Measurements from ENCODE around the gene YWHAG. TPM values are rescaled to one million over a fixed set of nuclear protein-coding genes. Genes with fewer than 3 reads are reported as not detected.

YWHAG gene
- total and polyA plus RNA-seq, 9 of the 15 experiments (the other 6 are each of a cell fraction or from before 2014, with no cell fraction given): 30.4 to 246 (median 94.5) TPM

GRCh38 chr7:76294344-76295024 is 64.3 kb downstream of the YWHAG start (continued):
- TF ChIP-seq FOXK2 (conservative IDR thresholded peaks at IDR 0.05 in 1 of 2, IDR thresholded peaks at IDR 0.05 in 1 of 2; ENCODE audit: low read depth in 2 of 2): peak; percentile 40 to 50; a peak in 2 of 4 replicates
- TF ChIP-seq MYNN (IDR thresholded peaks at IDR 0.05): peak; percentile 80
- no peak for TF ChIP-seq MYNN (CRISPR knock-in tag; IDR thresholded peaks at IDR 0.05)
- TF ChIP-seq VEZF1 (CRISPR knock-in tag; IDR thresholded peaks at IDR 0.05): peak; percentile 85
- 0 out of 2 replicates have a peak, but pooled peaks have one; percentile 44 for TF ChIP-seq JUN (IDR thresholded peaks at IDR 0.05; ENCODE audit: borderline replicate concordance, low read depth, low read length)
- no peak for TF ChIP-seq JUN (CRISPR knock-in tag; IDR thresholded peaks at IDR 0.05; ENCODE audit: borderline replicate concordance)
- TF ChIP-seq C11orf30 (IDR thresholded peaks at IDR 0.05; ENCODE audit: low read depth): no peak
- TF ChIP-seq TGIF2 (CRISPR knock-in tag; IDR thresholded peaks at IDR 0.05): 0 out of 2 replicates have a peak, but pooled peaks have one; percentile 31
- 0 out of 2 replicates have a peak, but pooled peaks have one; percentile 50 for TF ChIP-seq ZNF175 (CRISPR knock-in tag; IDR thresholded peaks at IDR 0.05; ENCODE audit: low read depth)
- no peak for TF ChIP-seq NR2C1 (IDR thresholded peaks at IDR 0.05)
- TF ChIP-seq NR2C1 (tag; IDR thresholded peaks at IDR 0.05): peak; percentile 40; the same call in 1 of the 2 replicates
- TF ChIP-seq TFAP4 (CRISPR knock-in tag; IDR thresholded peaks at IDR 0.05; ENCODE audit: borderline replicate concordance): peak; percentile 95
- TF ChIP-seq RBM14 (IDR thresholded peaks at IDR 0.05; ENCODE audit: borderline replicate concordance, insufficient read depth, low read depth, low read length): no peak
- TF ChIP-seq TAF1 (IDR thresholded peaks at IDR 0.05; ENCODE audit: control insufficient read depth, extremely low read depth, insufficient read depth, low read length, severe bottlenecking): peak; percentile 59
- 0 out of 2 replicates have a peak, but pooled peaks have one; percentile 80 for TF ChIP-seq PREB (CRISPR knock-in tag; IDR thresholded peaks at IDR 0.05)
- TF ChIP-seq ATF1 (CRISPR knock-in tag; IDR thresholded peaks at IDR 0.05): no peak
- peak; percentile 85 for TF ChIP-seq ATF1 (tag; IDR thresholded peaks at IDR 0.05)
- no peak for TF ChIP-seq ZNF347 (CRISPR knock-in tag; IDR thresholded peaks at IDR 0.05; ENCODE audit: low read depth)
- 0 out of 2 replicates have a peak, but pooled peaks have one; percentile 43 for TF ChIP-seq ZBTB26 (CRISPR knock-in tag; IDR thresholded peaks at IDR 0.05)
- TF ChIP-seq ZNF668 (CRISPR knock-in tag; IDR thresholded peaks at IDR 0.05): no peak
- TF ChIP-seq HES1 (IDR thresholded peaks at IDR 0.05; ENCODE audit: low read depth): no peak
- TF ChIP-seq XRCC5 (IDR thresholded peaks at IDR 0.05; ENCODE audit: low read depth, low read length): peak; percentile 14; the same call in 1 of the 2 replicates
- peak; percentile 52 for TF ChIP-seq DACH1 (IDR thresholded peaks at IDR 0.05; ENCODE audit: partially characterized antibody)
- TF ChIP-seq EP300 (IDR thresholded peaks at IDR 0.05; ENCODE audit: low read length): peak; percentile 55; the same call in 1 of the 2 replicates
